Fibroblast of villous mesenchyme (primary cell): ENCODE results near the gene GATA2. TPM values are rescaled to one million over a fixed set of nuclear protein-coding genes. Genes with fewer than 3 reads are reported as not detected.
A peak's percentile ranks its signal among the peaks of the same experiment; 100 is the strongest.

Experiments
- DNase-seq: peaks from one replicate; pipeline ENCODE4 v3.0.0-alpha.2; 2010; ENCODE audit warnings: low read depth
- H3K4me3 ChIP-seq: 2 replicates; pipeline ENCODE4 v1.5.1; 2011; ENCODE audit warnings: low read depth, mild to moderate bottlenecking, low read length
- total RNA-seq: library from RNA; depleted of rRNA; stranded (reverse); fragments of >200 nt; gene quantifications from 2 replicates; pipeline ENCODE4 v1.2.3, GENCODE V29; 2012
- TF ChIP-seq, protein P1 (sequence below): IDR thresholded peaks from 2 replicates; pipeline ENCODE4 v1.5.1; 2012; ENCODE audit warnings: low read depth, mild to moderate bottlenecking, low read length; ENCODE audit not compliant: insufficient read depth

Gene GATA2
- total RNA-seq, 1 donor = 41.0 TPM

DNA sequence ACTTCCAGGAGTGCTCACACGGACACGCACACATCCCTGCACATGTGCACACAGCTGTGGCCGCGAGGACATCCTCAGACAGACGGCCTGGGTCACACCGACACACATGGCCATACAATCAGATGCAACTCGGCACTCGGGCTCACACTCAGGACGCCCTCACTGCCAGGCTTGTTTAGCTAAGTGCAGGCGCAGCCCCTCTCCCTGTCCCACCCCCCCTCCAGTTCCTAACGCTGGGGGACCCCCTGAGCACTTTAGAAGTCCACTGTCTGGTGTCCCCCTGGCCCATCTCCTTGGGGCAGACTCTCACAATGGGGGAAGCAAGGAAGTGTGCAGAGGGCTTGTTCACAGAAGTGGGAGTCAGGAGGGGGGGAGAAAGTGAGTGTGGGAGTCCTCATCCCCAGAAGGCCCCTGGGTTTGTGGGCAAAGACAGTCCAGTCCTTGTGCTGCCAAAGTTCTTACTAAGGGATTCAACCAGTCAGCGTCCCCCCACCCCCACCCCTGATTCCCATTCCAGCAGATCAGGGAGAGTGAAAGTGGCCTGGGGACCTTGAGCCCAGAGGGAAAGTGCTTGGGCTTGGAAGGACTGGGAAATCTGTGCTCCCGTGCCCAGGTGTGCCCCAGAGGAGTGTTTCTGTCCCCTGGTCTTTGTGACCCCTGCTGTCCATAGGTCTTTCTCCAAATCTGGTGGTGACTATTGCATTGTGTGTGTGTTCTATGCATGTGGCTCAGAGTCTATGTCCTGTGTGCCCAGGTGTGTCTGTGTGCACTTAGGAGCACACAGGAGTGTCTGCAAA, 767 bp upstream of the GATA2 start:
- TF ChIP-seq, protein P1, sequence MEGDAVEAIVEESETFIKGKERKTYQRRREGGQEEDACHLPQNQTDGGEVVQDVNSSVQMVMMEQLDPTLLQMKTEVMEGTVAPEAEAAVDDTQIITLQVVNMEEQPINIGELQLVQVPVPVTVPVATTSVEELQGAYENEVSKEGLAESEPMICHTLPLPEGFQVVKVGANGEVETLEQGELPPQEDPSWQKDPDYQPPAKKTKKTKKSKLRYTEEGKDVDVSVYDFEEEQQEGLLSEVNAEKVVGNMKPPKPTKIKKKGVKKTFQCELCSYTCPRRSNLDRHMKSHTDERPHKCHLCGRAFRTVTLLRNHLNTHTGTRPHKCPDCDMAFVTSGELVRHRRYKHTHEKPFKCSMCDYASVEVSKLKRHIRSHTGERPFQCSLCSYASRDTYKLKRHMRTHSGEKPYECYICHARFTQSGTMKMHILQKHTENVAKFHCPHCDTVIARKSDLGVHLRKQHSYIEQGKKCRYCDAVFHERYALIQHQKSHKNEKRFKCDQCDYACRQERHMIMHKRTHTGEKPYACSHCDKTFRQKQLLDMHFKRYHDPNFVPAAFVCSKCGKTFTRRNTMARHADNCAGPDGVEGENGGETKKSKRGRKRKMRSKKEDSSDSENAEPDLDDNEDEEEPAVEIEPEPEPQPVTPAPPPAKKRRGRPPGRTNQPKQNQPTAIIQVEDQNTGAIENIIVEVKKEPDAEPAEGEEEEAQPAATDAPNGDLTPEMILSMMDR = no peak

GRCh38 chr3:128491941-128492670, 895 bp downstream of the GATA2 start:
- TF ChIP-seq, protein P1 = no peak
- H3K4me3 ChIP-seq = peak overlapping the region; percentile 85
- DNase-seq = no peak

More for the DNA sequence above, 767 bp upstream of the GATA2 start:
- H3K4me3 ChIP-seq = no peak overlapping the region
- DNase-seq = peak; percentile 10

GRCh38 chr3:128491691-128491940, 1.4 kb downstream of the GATA2 start:
- TF ChIP-seq, protein P1 = no peak
- DNase-seq = peak; percentile 34
- H3K4me3 ChIP-seq = peak overlapping the region; percentile 85

- peak overlapping the region; percentile 85 for H3K4me3 ChIP-seq
These were observed 1.9 kb downstream of the GATA2 start for GRCh38 chr3:128490915-128491690.

DNA sequence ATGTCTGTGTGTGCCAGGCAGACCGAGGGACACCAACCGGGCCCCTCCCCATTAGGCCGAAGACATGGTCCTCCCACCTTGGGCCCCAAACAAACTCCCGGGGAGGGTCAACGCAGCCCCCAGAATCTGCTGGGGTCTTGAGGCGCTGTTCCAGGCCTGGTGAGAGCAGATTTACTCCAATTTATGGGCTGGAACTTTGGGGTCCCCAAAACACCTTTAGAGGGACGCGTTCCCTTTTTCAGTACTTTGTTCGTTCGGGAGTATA, 2.4 kb downstream of the GATA2 start:
- TF ChIP-seq, protein P1 = no peak
- H3K4me3 ChIP-seq = peak overlapping the region; percentile 85
- DNase-seq = no peak

More at GRCh38 chr3:128490915-128491690, 1.9 kb downstream of the GATA2 start:
- TF ChIP-seq, protein P1 = no peak
- DNase-seq = peak; percentile 62

GRCh38 chr3:128489927-128490649, 2.9 kb downstream of the GATA2 start:
- DNase-seq = peak; percentile 54
- TF ChIP-seq, protein P1 = peak; percentile 16
- H3K4me3 ChIP-seq = peak overlapping the region; percentile 85
